G401.6 (cell line): Measurements from ENCODE around the gene PGC.
A peak's percentile ranks its signal among the peaks of the same experiment; 100 is the strongest.

ENCODE experiments used
- FAIRE-seq: peaks from 2 replicates; lab custom pipeline; 2012; peaks lifted over from hg19 to GRCh38; lab: Jason Lieb, UNC

PGC gene

GRCh38 chr6:41747256-41748101, at the start of gene PGC:
Gene PGC (minus strand): TSS chr6:41747397. CDS start chr6:41747334, 63 bp downstream.
- FAIRE-seq = no peak

DNA sequence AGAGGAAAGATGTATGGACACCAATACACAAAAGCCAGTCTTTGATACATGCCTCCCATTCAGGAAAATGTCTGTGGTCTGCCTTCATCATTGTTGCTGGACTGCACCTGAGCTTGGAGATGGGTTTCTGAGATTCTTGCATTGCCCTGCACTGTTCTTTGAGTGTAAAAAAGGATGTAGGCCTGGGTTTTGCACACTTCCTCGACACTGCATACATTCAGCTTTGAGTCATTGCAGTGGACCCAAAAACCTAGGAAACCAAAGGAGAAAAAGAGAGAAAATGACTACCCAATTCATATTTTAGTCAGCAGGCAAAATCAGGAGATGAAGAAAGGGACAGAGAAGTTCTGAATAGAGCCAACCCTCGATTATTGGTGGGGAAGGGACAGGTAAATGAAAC, 49.3 kb upstream of the PGC start:
- FAIRE-seq = no peak

GRCh38 chr6:41791984-41792383, 44.8 kb upstream of the PGC start:
- no peak for FAIRE-seq

DNA sequence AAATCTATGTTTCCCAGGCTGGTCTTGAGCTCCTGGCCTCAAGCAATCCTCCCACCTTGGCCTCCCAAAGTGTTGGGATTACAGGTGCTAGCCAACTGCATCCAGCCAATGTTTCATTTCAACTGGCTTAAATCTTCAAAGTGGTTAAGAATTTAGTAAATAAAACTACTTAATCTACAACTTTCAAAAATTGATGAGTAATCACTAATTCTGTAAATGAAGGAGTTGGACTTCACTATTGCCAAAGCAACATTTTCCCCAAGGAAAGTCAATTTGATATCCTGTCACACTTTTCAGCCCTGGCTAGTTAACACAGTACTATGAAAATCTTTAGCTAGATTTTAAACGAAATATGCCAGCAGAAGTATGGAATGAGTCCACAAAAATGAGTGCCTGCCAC, 44.1 kb upstream of the PGC start:
- FAIRE-seq = no peak

- no peak for FAIRE-seq
Observed at GRCh38 chr6:41790045-41790444, 42.8 kb upstream of the PGC start.

DNA sequence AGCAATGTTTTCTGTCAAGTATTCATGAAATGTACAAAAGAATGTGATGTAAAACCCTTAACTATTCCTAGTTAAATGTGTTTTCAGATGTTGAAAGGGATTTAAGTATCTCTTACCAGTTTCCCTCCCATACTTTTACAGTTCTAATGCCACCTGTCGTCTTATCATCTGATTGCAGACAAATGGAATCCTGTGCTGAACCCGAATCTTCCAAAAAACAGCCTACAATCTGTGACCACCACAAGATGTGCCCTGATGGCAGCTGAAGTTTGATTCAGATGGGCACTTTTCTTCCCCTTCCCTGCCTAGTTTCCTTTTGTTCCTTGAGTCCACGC, 42.2 kb upstream of the PGC start:
- no peak for FAIRE-seq

DNA sequence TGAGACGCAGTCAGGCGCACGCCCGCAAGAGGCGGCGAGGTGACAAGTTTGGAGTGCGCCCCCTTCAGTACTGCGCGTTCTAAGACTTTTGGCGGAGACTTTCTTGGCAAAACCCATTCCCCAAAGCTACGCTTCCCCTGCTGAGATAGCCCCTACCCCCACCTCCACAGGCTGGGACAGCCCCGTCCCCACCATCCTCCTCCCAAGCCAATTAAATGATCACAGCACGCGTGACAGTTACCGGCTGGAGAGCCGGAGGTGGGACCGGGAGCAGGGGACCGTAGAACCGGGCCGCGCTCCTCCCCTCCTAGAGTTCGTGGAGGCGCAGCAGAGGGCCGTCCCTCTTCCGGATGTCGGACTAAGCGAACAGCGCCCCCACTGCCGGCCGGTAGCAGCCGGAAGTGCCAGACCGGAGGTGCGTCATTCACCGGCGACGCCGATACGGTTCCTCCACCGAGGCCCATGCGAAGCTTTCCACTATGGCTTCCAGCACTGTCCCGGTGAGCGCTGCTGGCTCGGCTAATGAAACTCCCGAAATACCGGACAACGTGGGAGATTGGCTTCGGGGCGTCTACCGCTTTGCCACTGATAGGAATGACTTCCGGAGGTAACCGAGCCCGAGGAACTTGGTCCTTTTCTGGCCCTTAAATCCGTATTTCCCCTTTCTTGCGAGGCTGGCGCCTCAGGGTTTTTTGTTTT, 40.2 kb upstream of the PGC start, which contains the start of gene TOMM6:
TSS of gene TOMM6 (plus strand) at position 476 of the 699 bp plus-strand sequence. CDS start at position 480, 4 bp downstream.
- peak; percentile 28 for FAIRE-seq

DNA sequence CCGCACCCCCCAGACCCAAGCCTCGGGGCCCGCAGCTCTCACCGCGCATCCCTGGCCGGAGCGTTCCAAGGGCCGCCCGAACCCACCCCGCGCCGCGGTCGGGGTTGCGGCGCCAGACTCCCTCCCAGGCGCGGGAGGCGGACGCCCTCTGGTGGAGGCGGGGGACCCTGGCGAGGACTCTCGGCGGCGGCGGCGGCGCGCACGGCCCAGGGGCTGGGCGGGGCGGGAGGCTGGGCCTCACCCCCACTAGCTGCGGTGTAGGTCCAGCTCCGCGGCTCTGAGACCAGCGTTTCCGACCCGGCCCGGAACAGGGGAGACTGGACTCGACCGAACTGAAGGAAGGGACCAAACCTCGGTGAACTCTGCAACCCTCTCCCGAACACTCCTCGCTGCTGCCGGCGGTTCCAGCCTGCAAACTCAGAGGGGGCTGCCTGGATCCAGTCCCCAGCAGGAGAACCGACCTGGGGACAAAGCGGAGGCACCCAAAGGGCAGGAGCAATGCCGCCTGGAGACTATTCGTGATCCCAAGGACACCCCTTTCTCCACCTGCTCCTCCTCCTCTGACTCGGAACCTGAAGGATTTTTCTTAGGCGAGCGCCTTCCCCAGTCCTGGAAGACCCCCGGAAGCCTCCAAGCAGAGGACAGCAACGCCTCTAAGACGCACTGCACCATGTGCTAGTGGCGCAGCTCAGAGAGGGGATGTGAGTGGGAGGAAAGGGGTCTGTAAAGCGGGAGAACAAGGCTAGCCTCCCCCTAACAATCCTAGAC, 39.4 kb upstream of the PGC start:
- no peak for FAIRE-seq

DNA sequence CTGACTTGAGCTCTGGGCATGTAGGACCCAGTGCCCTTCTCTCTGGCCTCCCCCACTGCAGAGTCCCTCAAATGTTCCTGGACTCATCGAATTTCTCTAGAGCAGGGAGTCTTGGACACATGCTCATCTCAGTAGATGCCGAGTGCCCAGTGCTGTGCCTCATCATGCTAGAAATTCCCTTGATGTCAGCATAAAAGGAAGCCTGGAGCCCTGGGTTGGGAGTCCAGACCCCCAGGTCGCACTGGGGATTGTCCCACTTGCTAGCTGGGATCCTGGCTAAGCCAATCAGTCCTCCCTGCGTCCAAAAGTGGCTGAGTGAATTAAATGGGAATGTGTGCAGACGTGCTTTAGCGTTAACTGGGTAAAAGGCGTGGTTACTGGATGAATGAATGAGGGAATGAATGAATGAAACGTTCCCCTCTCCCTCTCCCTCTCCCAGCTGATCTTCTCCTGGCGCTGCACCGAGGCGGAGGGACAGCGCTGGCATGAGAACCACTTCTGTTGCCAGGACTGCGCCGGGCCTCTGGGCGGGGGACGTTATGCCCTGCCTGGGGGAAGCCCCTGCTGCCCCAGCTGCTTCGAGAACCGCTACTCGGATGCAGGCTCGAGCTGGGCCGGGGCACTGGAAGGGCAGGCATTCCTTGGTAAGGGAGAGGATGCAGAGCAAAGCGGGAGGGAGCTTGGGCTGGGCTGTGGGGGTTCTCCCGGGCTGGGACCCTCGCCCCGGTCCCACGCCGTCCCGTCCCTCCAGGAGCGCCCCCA, 38.7 kb upstream of the PGC start:
- no peak for FAIRE-seq

DNA sequence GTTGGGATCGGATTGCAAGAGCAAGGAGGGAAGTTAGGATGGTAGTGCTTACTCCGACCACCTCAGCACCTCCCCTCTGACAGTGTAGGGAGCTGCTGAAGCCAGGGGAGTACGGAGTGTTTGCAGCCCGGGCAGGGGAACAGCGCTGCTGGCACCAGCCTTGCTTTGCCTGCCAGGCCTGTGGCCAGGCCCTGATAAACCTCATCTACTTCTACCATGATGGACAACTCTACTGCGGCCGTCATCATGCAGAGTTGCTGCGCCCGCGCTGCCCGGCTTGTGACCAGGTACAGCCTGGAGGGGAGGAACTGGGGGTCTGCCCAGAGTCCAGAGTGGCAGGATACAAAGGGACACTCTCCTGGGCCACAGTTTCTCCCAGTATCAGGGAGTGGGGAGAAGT, 38.1 kb upstream of the PGC start:
- FAIRE-seq = no peak

- FAIRE-seq = no peak
Observed at GRCh38 chr6:41784581-41785171, 37.5 kb upstream of the PGC start.

GRCh38 chr6:41783106-41783780, 36.0 kb upstream of the PGC start:
- no peak for FAIRE-seq

- FAIRE-seq = no peak
Observed at GRCh38 chr6:41781366-41781730, 34.2 kb upstream of the PGC start.

DNA sequence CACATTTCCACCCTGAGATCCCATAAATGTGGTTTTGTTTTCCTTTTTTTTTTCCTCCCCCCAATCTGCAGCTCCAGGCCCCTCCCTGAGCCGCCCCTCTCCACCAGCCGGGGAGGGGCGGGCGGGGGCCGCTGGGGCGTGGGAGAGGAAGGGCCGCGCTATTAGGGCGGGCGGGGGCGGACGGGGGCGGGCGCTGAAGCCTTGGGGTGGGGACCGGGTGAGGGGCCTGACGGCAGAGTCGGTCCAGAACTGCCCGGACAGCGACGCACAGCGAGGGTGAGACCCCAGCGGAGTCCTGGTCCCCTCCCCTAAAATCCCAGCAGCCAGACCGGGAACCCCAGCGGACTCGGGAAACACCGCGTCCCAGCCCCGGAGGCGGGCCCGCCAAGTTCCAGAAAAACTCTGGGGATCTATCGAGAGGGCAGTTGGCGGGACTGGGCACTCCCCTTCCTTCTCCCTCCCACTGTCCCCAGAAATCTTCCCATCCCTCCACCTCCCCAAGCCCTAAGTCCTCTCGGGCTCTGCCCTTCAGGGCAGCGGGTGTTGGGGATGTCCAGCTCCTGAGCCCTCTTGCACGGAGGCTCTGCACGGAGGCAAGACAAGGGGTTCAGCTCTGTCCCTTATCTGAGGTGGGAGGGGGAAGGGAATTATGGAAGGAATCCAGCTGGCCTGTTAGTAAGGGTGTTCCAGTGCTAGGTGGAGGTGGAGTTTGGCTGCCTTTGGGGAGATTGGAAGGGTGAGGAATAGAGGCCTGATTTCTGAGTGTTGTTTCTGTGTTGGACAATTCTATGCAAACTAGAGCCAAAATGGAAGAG, 33.6 kb upstream of the PGC start, which contains the start of gene PRICKLE4:
TSS of gene PRICKLE4 (plus strand) at position 232 of the 815 bp plus-strand sequence. CDS start 2,692 bp downstream, outside the sequence.
- no peak for FAIRE-seq

GRCh38 chr6:41779788-41780550, 32.8 kb upstream of the PGC start, which contains the start of gene FRS3:
Gene FRS3 (minus strand): TSS chr6:41779900. CDS start chr6:41776987, 2,913 bp downstream.
- peak; percentile 31 for FAIRE-seq

DNA sequence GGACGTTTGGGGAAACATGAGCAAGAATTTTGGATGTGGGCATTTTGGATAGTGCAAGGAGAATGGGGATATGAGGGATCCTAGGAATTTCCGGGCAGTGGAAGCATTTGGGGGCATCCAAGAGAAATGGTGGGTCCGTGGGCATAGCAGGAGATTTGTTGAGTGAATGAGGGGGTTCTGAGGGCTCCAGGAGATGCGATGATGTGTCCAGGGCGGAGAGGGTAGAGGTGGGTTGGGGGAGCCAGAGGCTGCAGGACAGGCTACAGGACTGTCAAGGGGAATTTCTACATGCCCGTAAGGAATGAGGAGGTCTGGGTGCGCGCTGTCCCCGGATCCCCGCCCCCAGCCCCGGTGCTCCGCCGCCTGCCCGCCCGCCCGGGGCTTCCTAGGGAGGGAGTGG, 32.1 kb upstream of the PGC start:
- no peak for FAIRE-seq

- FAIRE-seq = no peak
Observed at GRCh38 chr6:41778895-41779294, 31.7 kb upstream of the PGC start.

DNA sequence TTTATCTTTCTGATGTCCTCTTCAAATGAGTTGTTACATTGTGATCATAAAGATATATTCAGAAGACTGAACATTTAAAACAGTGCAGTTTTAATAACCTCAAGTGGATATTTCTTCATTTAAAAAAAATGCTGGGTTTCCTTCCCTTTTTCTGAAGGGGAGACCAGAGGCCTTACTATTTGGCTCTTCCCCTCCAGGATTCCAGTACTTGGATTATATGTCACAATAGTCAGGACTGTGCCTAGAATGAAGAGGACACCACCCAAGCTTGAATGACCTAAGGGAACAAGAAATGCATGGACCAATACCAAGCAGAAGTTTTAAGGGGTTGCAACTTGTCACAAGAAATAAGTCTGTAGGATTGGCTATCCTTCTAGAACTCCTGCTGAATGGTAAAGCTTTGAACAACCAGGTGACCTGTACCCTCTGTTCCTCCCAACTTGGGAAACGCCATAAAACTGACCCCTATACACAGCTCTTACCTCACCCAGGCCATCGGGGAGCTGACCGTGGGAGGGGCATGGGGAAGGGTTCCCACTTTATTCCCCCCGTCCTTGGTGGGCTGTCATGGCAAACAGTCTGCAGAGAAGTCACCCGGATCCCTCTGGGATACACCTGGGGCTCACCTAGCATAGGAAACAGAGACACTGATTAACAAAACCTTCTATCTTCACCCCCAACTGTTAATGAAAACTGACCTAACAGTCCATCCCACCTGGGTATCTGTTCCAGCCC, 30.5 kb upstream of the PGC start:
- no peak for FAIRE-seq
